COLO668 (cell line): Measurements from ENCODE around the gene CFAP77.

Experiments used
- DNase-seq: peaks from one replicate; lab custom pipeline; 2025; ENCODE audit not compliant: unreplicated experiment; lab: John Stamatoyannopoulos, UW

The CFAP77 gene

GRCh38 chr9:132486706-132487350 lies 76.8 kb downstream of the CFAP77 start:
- peak; percentile 31 for DNase-seq

- DNase-seq: no peak
Observed at GRCh38 chr9:132487351-132487791, 77.4 kb downstream of the CFAP77 start.

- no peak for DNase-seq
Observed at GRCh38 chr9:132487980-132488535, 78.0 kb downstream of the CFAP77 start.

GRCh38 chr9:132488626-132489025 lies 78.6 kb downstream of the CFAP77 start:
- peak; percentile 5 for DNase-seq

GRCh38 chr9:132489536-132489935 lies 79.5 kb downstream of the CFAP77 start:
- DNase-seq: no peak

GRCh38 chr9:132494857-132495256 lies 84.8 kb downstream of the CFAP77 start:
- no peak for DNase-seq

- DNase-seq: no peak
Observed at GRCh38 chr9:132497731-132498130, 87.7 kb downstream of the CFAP77 start.

GRCh38 chr9:132498531-132499210 lies 88.7 kb downstream of the CFAP77 start:
- DNase-seq: no peak

GRCh38 chr9:132499251-132499650 lies 89.2 kb downstream of the CFAP77 start:
- no peak for DNase-seq

GRCh38 chr9:132500193-132500592 lies 90.2 kb downstream of the CFAP77 start:
- no peak for DNase-seq

GRCh38 chr9:132502480-132502879 lies 92.5 kb downstream of the CFAP77 start:
- DNase-seq: no peak

GRCh38 chr9:132503116-132503515 lies 93.1 kb downstream of the CFAP77 start:
- no peak for DNase-seq

GRCh38 chr9:132504488-132504887 lies 94.5 kb downstream of the CFAP77 start:
- no peak for DNase-seq

- DNase-seq: peak; percentile 35
Observed at GRCh38 chr9:132505991-132506655, 96.1 kb downstream of the CFAP77 start.

- DNase-seq: no peak
Observed at GRCh38 chr9:132506977-132507669, 97.1 kb downstream of the CFAP77 start.

- peak; percentile 59 for DNase-seq
Observed at GRCh38 chr9:132507670-132508469, 97.9 kb downstream of the CFAP77 start.

- no peak for DNase-seq
Observed at GRCh38 chr9:132509928-132510874, 100.2 kb downstream of the CFAP77 start.

GRCh38 chr9:132511191-132511999 lies 101.4 kb downstream of the CFAP77 start:
- no peak for DNase-seq
